ENCODE measurements around the gene CDH10. TPM values are rescaled to one million over a fixed set of nuclear protein-coding genes. Genes with fewer than 3 reads are reported as not detected.

The CDH10 gene
- polyA plus RNA-seq, 3 donors: not detected

GRCh38 chr5:24633715-24634325 lies 11.0 kb downstream of the CDH10 start:
- Mint-ChIP-seq H3K27ac (no peak overlapping the region), H3K27me3 (ENCODE audit: low read depth in 3 of 3) (no peaks in the 10 kb centered on the region), H3K4me3 (no peak overlapping the region), H3K36me3 (no peaks in the 10 kb centered on the region), H3K9me3 (peaks cover 0 to 2% (median 0%) of the 10 kb centered on the region in 7 donors), H3K4me1 (no peaks in the 10 kb centered on the region)
- 0% methylated on average over 1 of the region's 4 CpGs for WGBS (ENCODE audit: insufficient coverage)
- no peaks in the 10 kb centered on the region for H3K27me3 ChIP-seq (ENCODE audit: control insufficient read depth in 2 of 2, insufficient read depth in 2 of 2, low read length in 2 of 2)
- no peak overlapping the region for H2AFZ ChIP-seq (ENCODE audit: insufficient read depth, low read depth, low read length, poor library complexity, severe bottlenecking)
- no peaks in the 10 kb centered on the region for H3K9me3 ChIP-seq (replicated peaks in 1 of 2; ENCODE audit: control insufficient read depth in 1 of 2, insufficient read depth in 1 of 2, low read length in 2 of 2)
- no peak overlapping the region for H3K4me3 ChIP-seq (replicated peaks in 1 of 3; ENCODE audit: low read depth in 2 of 3, low read length in 3 of 3)
- H4K20me1 ChIP-seq (ENCODE audit: insufficient read depth, low read length): no peaks in the 10 kb centered on the region
- H3K36me3 ChIP-seq (replicated peaks in 1 of 2; ENCODE audit: control insufficient read depth in 1 of 2, insufficient read depth in 2 of 2, low read length in 2 of 2): no peaks in the 10 kb centered on the region
- H3K9ac ChIP-seq (ENCODE audit: insufficient read depth, low read length, poor library complexity, severe bottlenecking): no peak overlapping the region
- no peaks in the 10 kb centered on the region for H3K79me2 ChIP-seq (ENCODE audit: insufficient read depth, low read length)
- DNase-seq: no peak
- H3K4me1 ChIP-seq (ENCODE audit: control insufficient read depth in 1 of 2, insufficient read depth in 2 of 2, low read length in 2 of 2): no peaks in the 10 kb centered on the region
- intact Hi-C loops (cut with micrococcal nuclease): no loop called here
- no peak overlapping the region for H3K27ac ChIP-seq (ENCODE audit: low read depth in 1 of 2, low read length in 2 of 2)
- H3K4me2 ChIP-seq (replicated peaks; ENCODE audit: extremely low read depth, low read length, poor library complexity, severe bottlenecking): no peak overlapping the region
- TF ChIP-seq CTCF (IDR thresholded peaks at IDR 0.05): peak; percentile 72

- no peaks in the 10 kb centered on the region for H3K27me3 ChIP-seq (ENCODE audit: control insufficient read depth in 2 of 2, insufficient read depth in 2 of 2, low read length in 2 of 2)
- no peaks in the 10 kb centered on the region for H4K20me1 ChIP-seq (ENCODE audit: insufficient read depth, low read length)
- no peaks in the 10 kb centered on the region for H3K79me2 ChIP-seq (ENCODE audit: insufficient read depth, low read length)
- no peaks in the 10 kb centered on the region for H3K9me3 ChIP-seq (replicated peaks in 1 of 2; ENCODE audit: control insufficient read depth in 1 of 2, insufficient read depth in 1 of 2, low read length in 2 of 2)
- H2AFZ ChIP-seq (ENCODE audit: insufficient read depth, low read depth, low read length, poor library complexity, severe bottlenecking): no peak overlapping the region
- no peak overlapping the region for H3K4me2 ChIP-seq (replicated peaks; ENCODE audit: extremely low read depth, low read length, poor library complexity, severe bottlenecking)
- no peaks in the 10 kb centered on the region for H3K36me3 Mint-ChIP-seq
- no peaks in the 10 kb centered on the region for H3K27me3 Mint-ChIP-seq (ENCODE audit: low read depth in 3 of 3)
- peaks cover 0 to 2% (median 0%) of the 10 kb centered on the region in 7 donors for H3K9me3 Mint-ChIP-seq
- H3K4me3 ChIP-seq (replicated peaks in 1 of 3; ENCODE audit: low read depth in 2 of 3, low read length in 3 of 3): no peak overlapping the region
- H3K9ac ChIP-seq (ENCODE audit: insufficient read depth, low read length, poor library complexity, severe bottlenecking): no peak overlapping the region
- no peaks in the 10 kb centered on the region for H3K4me1 ChIP-seq (ENCODE audit: control insufficient read depth in 1 of 2, insufficient read depth in 2 of 2, low read length in 2 of 2)
- H3K4me1 Mint-ChIP-seq: no peaks in the 10 kb centered on the region
- no peak overlapping the region for H3K27ac ChIP-seq (ENCODE audit: low read depth in 1 of 2, low read length in 2 of 2)
- H3K4me3 Mint-ChIP-seq: no peak overlapping the region
- DNase-seq: no peak
- H3K36me3 ChIP-seq (replicated peaks in 1 of 2; ENCODE audit: control insufficient read depth in 1 of 2, insufficient read depth in 2 of 2, low read length in 2 of 2): no peaks in the 10 kb centered on the region
- no peak overlapping the region for H3K27ac Mint-ChIP-seq
- TF ChIP-seq CTCF (IDR thresholded peaks at IDR 0.05): no peak
- intact Hi-C loops (cut with micrococcal nuclease): no loop called here
Measured at GRCh38 chr5:24632353-24632752, 12.4 kb downstream of the CDH10 start.
